ENCODE data around the gene STX18. TPM values are rescaled to one million over a fixed set of nuclear protein-coding genes. Genes with fewer than 3 reads are reported as not detected.
A peak's percentile ranks its signal among the peaks of the same experiment; 100 is the strongest.
"Not testable (repeated sequence)": the region's sequence is repeated elsewhere in the genome, so short reads cannot be mapped to it uniquely, and the experiment has no call there.

The STX18 gene
- total and polyA plus RNA-seq, 5 experiments from 2014 or later: 20.0 to 24.9 (median 21.5) TPM

- H3K27me3 Mint-ChIP-seq: peaks cover 0 to 5% (median 0%) of the 10 kb centered on the region in 5 donors
- POLR2A ChIA-PET: interaction anchor here (3.5 kb wide), 1 partner anchor 32 kb away, joined by 26 read pairs; the partner anchor contains the start of gene STX18
- H3K36me3 Mint-ChIP-seq: peaks cover 7 to 16% (median 11%) of the 10 kb centered on the region in 3 donors
- H3K27ac Mint-ChIP-seq: peak overlapping the region in 4 of 10 donors; percentile 2 to 91 (median 57)
- DNase-seq: no peak
- ATAC-seq: no peak
- H3K9me3 Mint-ChIP-seq: peaks cover 0 to 11% (median 0%) of the 10 kb centered on the region in 9 donors
- H3K4me3 Mint-ChIP-seq: peak overlapping the region; percentile 78 to 91 (median 85)
- H3K4me1 Mint-ChIP-seq: peaks cover 7 to 21% (median 17%) of the 10 kb centered on the region in 4 donors
Observed at GRCh38 chr4:4574052-4574451, 32.2 kb upstream of the STX18 start.

DNA sequence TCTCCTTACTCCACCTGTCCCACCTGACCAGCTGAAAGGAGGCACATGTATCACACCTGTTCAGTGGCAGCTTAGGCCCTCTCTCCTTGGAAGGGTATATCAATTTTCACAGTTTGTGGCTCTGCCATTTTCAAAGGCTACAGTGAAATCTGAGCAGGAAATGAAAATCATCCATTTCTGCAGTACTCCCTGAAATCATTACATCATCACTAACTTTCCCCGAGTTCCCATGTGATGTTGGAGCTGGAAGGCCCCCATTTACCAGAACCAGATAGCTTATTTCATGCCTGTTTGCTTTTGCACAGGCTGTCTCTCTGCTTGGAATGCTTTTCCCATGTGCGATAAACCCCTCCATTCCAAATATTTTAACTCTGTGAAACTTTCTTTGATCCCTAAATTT is 31.0 kb upstream of the STX18 start:
- Mint-ChIP-seq H3K36me3 (peaks cover 7 to 12% (median 11%) of the 10 kb centered on the region in 3 donors), H3K9me3 (peaks cover 0 to 11% (median 0%) of the 10 kb centered on the region in 9 donors), H3K4me1 (peaks cover 7 to 21% (median 19%) of the 10 kb centered on the region in 4 donors), H3K27ac (peak overlapping the region in 1 of 10 donors; percentile 9), H3K4me3 (no peak overlapping the region), H3K27me3 (peaks cover 0 to 5% (median 0%) of the 10 kb centered on the region in 5 donors)
- DNase-seq: no peak
- ATAC-seq: no peak
- POLR2A ChIA-PET: interaction anchor here (0.6 to 3.5 kb wide), 2 partner anchors 31 to 87 kb away, joined by 3 to 26 read pairs; partner anchors contain the start of gene STX18

- DNase-seq, POLR2A ChIA-PET, H3K4me3 Mint-ChIP-seq, H3K27me3 Mint-ChIP-seq, ATAC-seq, H3K27ac Mint-ChIP-seq: not testable (repeated sequence)
- Mint-ChIP-seq H3K4me1 (peaks cover 6 to 14% (median 11%) of the 10 kb centered on the region in 4 donors), H3K9me3 (peaks cover 0 to 11% (median 0%) of the 10 kb centered on the region in 9 donors), H3K36me3 (peaks cover 12 to 17% (median 16%) of the 10 kb centered on the region in 3 donors)
Observed at GRCh38 chr4:4569861-4570260, 28.0 kb upstream of the STX18 start.

DNA sequence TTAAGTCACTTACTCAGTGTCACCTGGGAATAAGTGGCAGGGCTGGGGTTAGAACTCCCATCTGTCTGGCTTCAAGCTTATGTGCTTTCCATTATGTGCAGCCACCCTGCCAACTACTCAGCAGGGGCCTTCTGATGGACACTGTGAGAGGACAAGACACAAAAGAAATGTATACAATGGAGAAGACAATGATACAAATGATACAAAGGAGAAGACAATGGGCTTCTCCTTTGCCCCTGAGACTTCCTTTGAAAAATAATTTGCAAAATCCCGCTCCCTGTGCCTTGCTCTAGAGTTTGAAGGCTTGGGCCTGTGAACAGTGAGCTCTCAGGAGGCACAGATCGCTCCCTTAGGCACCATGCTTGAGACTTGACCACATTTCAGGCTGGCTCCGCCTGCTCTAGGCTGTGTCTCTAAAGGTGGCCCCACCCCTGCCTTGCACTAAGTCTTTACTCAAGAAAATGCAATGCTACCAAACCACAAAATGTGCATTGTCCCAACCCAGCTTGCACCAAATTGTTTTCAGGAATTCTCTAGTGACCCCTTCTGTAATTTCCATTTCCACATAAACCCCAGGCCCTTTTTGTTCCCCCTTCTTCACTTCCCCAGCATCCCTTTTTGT is 27.1 kb upstream of the STX18 start:
- H3K36me3 Mint-ChIP-seq: peaks cover 12 to 25% (median 24%) of the 10 kb centered on the region in 3 donors
- ATAC-seq (no peak), DNase-seq (no peak)
- peaks cover 0 to 6% (median 2%) of the 10 kb centered on the region in 4 donors for H3K4me1 Mint-ChIP-seq
- H3K4me3 Mint-ChIP-seq: no peak overlapping the region
- H3K27me3 Mint-ChIP-seq: peaks cover 0 to 2% (median 0%) of the 10 kb centered on the region in 5 donors
- H3K27ac Mint-ChIP-seq: no peak overlapping the region
- peaks cover 0 to 11% (median 0%) of the 10 kb centered on the region in 9 donors for H3K9me3 Mint-ChIP-seq
- POLR2A ChIA-PET: no interaction called here

DNA sequence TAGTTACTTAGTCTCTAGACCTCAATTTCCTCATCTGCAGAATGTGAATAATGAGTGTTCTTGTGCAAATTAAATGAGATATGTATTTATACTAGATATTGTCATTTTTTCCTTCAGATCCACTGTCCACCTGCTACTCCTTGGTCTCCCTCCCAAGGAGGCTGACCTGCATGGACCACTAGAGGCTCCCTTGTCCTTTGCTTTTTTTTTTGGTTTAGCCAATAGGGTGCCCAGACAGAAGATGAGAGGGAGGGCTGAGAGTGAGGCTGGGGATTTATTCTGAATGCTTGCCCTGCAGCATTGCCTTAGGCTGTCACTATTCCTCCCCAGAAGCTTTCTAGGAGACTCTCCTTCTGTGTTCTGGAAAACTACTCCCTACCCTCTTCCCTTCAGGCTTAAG is 24.5 kb upstream of the STX18 start:
- H3K27me3 Mint-ChIP-seq, H3K4me1 Mint-ChIP-seq, DNase-seq, H3K4me3 Mint-ChIP-seq, H3K27ac Mint-ChIP-seq, POLR2A ChIA-PET, ATAC-seq: not testable (repeated sequence)
- H3K36me3 Mint-ChIP-seq: peaks cover 12 to 41% (median 22%) of the 10 kb centered on the region in 3 donors
- H3K9me3 Mint-ChIP-seq: peaks cover 0 to 11% (median 0%) of the 10 kb centered on the region in 9 donors

- H3K27ac Mint-ChIP-seq: no peak overlapping the region
- peaks cover 0 to 4% (median 0%) of the 10 kb centered on the region in 9 donors for H3K9me3 Mint-ChIP-seq
- H3K4me3 Mint-ChIP-seq: no peak overlapping the region
- peaks cover 6 to 47% (median 13%) of the 10 kb centered on the region in 3 donors for H3K36me3 Mint-ChIP-seq
- no peak for ATAC-seq
- H3K4me1 Mint-ChIP-seq: peaks cover 0 to 5% (median 0%) of the 10 kb centered on the region in 4 donors
- H3K27me3 Mint-ChIP-seq: no peaks in the 10 kb centered on the region
- no peak for DNase-seq
- POLR2A ChIA-PET: no interaction called here
Observed at GRCh38 chr4:4564522-4564921, 22.7 kb upstream of the STX18 start.

DNA sequence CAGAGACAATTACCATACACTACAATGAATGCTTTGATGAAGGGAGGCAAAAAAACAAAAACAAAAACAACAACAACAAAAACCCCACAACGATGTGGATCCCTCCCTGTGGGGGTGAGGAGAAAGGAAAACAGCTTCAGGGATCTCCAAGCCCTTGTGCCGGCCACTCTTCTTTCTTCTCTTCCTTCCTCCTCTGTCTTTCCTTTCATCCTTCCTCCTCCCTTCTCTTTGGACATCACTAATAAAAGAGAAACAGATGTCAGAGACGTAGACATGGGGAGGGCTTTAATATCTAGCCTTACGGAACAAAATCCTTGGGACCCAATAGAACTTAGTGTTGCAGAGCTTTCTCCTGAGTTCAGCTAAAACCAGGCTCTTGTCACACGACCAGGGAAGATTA is 18.8 kb upstream of the STX18 start:
- peaks cover 0 to 5% (median 0%) of the 10 kb centered on the region in 4 donors for H3K4me1 Mint-ChIP-seq
- DNase-seq (no peak), ATAC-seq (no peak)
- no peaks in the 10 kb centered on the region for H3K27me3 Mint-ChIP-seq
- POLR2A ChIA-PET: no interaction called here
- no peak overlapping the region for H3K4me3 Mint-ChIP-seq
- H3K36me3 Mint-ChIP-seq: peaks cover 5 to 52% (median 16%) of the 10 kb centered on the region in 3 donors
- peak overlapping the region in 2 of 10 donors; percentile 61 to 72 for H3K27ac Mint-ChIP-seq
- H3K9me3 Mint-ChIP-seq: no peaks in the 10 kb centered on the region

- POLR2A ChIA-PET: no interaction called here
- Mint-ChIP-seq H3K27ac (no peak overlapping the region), H3K9me3 (no peaks in the 10 kb centered on the region), H3K27me3 (no peaks in the 10 kb centered on the region), H3K36me3 (peaks cover 1 to 50% (median 14%) of the 10 kb centered on the region in 3 donors), H3K4me3 (no peak overlapping the region), H3K4me1 (peaks cover 0 to 5% (median 0%) of the 10 kb centered on the region in 4 donors)
- DNase-seq (no peak), ATAC-seq (no peak)
Observed at GRCh38 chr4:4560136-4560535, 18.3 kb upstream of the STX18 start.

DNA sequence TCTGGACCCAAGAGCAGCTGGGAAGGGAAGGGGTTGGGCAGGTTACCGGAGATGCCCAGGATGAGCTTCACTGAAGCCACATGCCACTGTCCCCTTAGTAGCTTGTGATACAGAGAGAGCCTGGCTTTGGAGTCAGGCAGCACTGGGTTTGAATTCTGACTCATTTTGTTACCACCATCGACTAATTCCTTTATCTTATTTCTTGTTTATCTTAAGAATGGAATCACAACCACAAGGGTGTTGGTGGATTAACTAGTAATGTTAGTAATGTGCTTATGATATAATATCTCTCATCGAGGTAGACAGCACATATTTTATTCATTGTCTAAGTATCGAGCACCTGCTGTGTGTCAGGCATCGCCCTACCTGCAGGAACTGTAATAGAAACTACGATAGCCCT is 17.7 kb upstream of the STX18 start:
- no peak for ATAC-seq
- no peak overlapping the region for H3K4me3 Mint-ChIP-seq
- H3K27ac Mint-ChIP-seq: no peak overlapping the region
- no peaks in the 10 kb centered on the region for H3K27me3 Mint-ChIP-seq
- POLR2A ChIA-PET: no interaction called here
- H3K4me1 Mint-ChIP-seq: peaks cover 0 to 5% (median 0%) of the 10 kb centered on the region in 4 donors
- peaks cover 0 to 48% (median 12%) of the 10 kb centered on the region in 3 donors for H3K36me3 Mint-ChIP-seq
- H3K9me3 Mint-ChIP-seq: no peaks in the 10 kb centered on the region
- no peak for DNase-seq

GRCh38 chr4:4558881-4559280 is 17.0 kb upstream of the STX18 start:
- peaks cover 0 to 5% (median 0%) of the 10 kb centered on the region in 4 donors for H3K4me1 Mint-ChIP-seq
- no peak for ATAC-seq
- no peaks in the 10 kb centered on the region for H3K27me3 Mint-ChIP-seq
- H3K27ac Mint-ChIP-seq: no peak overlapping the region
- peaks cover 0 to 47% (median 12%) of the 10 kb centered on the region in 3 donors for H3K36me3 Mint-ChIP-seq
- no peak overlapping the region for H3K4me3 Mint-ChIP-seq
- no peak for DNase-seq
- POLR2A ChIA-PET: no interaction called here
- no peaks in the 10 kb centered on the region for H3K9me3 Mint-ChIP-seq

GRCh38 chr4:4555916-4556315 is 14.1 kb upstream of the STX18 start:
- no peak overlapping the region for H3K27ac Mint-ChIP-seq
- POLR2A ChIA-PET: no interaction called here
- no peak for DNase-seq
- ATAC-seq: no peak
- no peak overlapping the region for H3K4me3 Mint-ChIP-seq
- peaks cover 0 to 5% (median 0%) of the 10 kb centered on the region in 4 donors for H3K4me1 Mint-ChIP-seq
- H3K27me3 Mint-ChIP-seq: no peaks in the 10 kb centered on the region
- H3K36me3 Mint-ChIP-seq: peaks cover 0 to 53% (median 39%) of the 10 kb centered on the region in 3 donors
- no peaks in the 10 kb centered on the region for H3K9me3 Mint-ChIP-seq

GRCh38 chr4:4554234-4554633 is 12.4 kb upstream of the STX18 start:
- peaks cover 11 to 59% (median 55%) of the 10 kb centered on the region in 3 donors for H3K36me3 Mint-ChIP-seq
- POLR2A ChIA-PET: no interaction called here
- DNase-seq: no peak
- peaks cover 0 to 4% (median 0%) of the 10 kb centered on the region in 9 donors for H3K9me3 Mint-ChIP-seq
- no peak for ATAC-seq
- H3K27me3 Mint-ChIP-seq: no peaks in the 10 kb centered on the region
- H3K4me1 Mint-ChIP-seq: peaks cover 0 to 5% (median 0%) of the 10 kb centered on the region in 4 donors
- H3K4me3 Mint-ChIP-seq: no peak overlapping the region
- no peak overlapping the region for H3K27ac Mint-ChIP-seq

DNA sequence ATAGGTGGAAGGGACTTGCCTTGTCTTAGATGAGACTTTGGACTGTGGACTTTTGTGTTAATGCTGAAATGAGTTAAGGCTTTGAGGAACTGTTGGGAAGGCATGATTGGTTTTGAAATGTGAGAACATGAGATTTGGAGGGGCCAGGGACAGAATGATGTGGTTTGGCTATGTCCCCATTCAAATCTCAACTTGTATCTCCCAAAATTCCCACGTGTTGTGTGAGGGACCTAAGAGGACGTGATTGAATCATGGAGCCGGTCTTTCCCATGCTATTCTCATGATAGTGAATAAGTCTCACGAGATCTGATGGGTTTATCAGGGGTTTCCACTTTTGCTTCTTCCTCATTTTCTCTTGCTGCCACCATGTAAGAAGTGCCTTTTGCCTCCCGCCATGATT is 10.2 kb upstream of the STX18 start:
- DNase-seq, POLR2A ChIA-PET, H3K27me3 Mint-ChIP-seq, H3K9me3 Mint-ChIP-seq, H3K4me3 Mint-ChIP-seq, ATAC-seq, H3K27ac Mint-ChIP-seq, H3K4me1 Mint-ChIP-seq: not testable (repeated sequence)
- peaks cover 26 to 68% (median 68%) of the 10 kb centered on the region in 3 donors for H3K36me3 Mint-ChIP-seq

All from naive thymus-derived CD8-positive, alpha-beta T cell (primary cell).